Liver (tissue), 9 donors: Measurements from ENCODE around the gene CCDC71. TPM values are rescaled to one million over a fixed set of nuclear protein-coding genes. Genes with fewer than 3 reads are reported as not detected.
A peak's percentile ranks its signal among the peaks of the same experiment; 100 is the strongest.

ENCODE experiments used
- DNase-seq: peaks from one replicate; pipeline ENCODE4 v3.0.0-alpha.2; 2017; ENCODE audit warnings: low spot score
- H3K27ac ChIP-seq, 2 donors: one replicate each; pipeline ENCODE4 v1.7.0; 2013; ENCODE audit warnings: inconsistent platforms in 2 of 2, low read length in 2 of 2, control low read depth in 1 of 2, low read depth in 1 of 2, mild to moderate bottlenecking in 1 of 2
- H3K27me3 ChIP-seq, 4 donors: one replicate each; pipeline versions ENCODE4 v1.6.1 to v1.7.0; 2013; ENCODE audit warnings: low read length in 3 of 4, inconsistent platforms in 1 of 4, mild to moderate bottlenecking in 1 of 4, moderate library complexity in 1 of 4; ENCODE audit not compliant: control insufficient read depth in 4 of 4, insufficient read depth in 4 of 4
- H3K36me3 ChIP-seq, 4 donors: one replicate each; pipeline versions ENCODE4 v1.6.1 to v1.7.0; 2013; ENCODE audit warnings: low read length in 3 of 4, mild to moderate bottlenecking in 3 of 4, low read depth in 1 of 4, moderate library complexity in 1 of 4; ENCODE audit not compliant: control insufficient read depth in 4 of 4, insufficient read depth in 3 of 4
- H3K4me1 ChIP-seq, 4 donors: one replicate each; pipeline versions ENCODE4 v1.6.1 to v1.7.0; 2013; ENCODE audit warnings: low read length in 3 of 4, mild to moderate bottlenecking in 3 of 4, moderate library complexity in 1 of 4; ENCODE audit not compliant: control insufficient read depth in 4 of 4, insufficient read depth in 4 of 4
- H3K4me3 ChIP-seq, 3 donors: one replicate each; pipeline versions ENCODE4 v1.6.1 to v1.7.0; 2013; ENCODE audit warnings: low read length in 3 of 3, control low read depth in 1 of 3, low read depth in 1 of 3, mild to moderate bottlenecking in 1 of 3
- H3K9ac ChIP-seq, 2 donors: one replicate each; pipeline ENCODE4 v1.7.0; 2013; ENCODE audit warnings: low read length in 2 of 2, mild to moderate bottlenecking in 2 of 2, moderate library complexity in 2 of 2, control low read depth in 1 of 2, low read depth in 1 of 2
- H3K9me3 ChIP-seq, 4 donors: one replicate each; pipeline versions ENCODE4 v1.6.1 to v1.7.0; 2013; ENCODE audit warnings: low read length in 3 of 4; ENCODE audit not compliant: control insufficient read depth in 4 of 4
- ATF3 ChIP-seq: IDR thresholded peaks from 2 replicates; pipeline ENCODE4 v1.6.1; 2016; ENCODE audit warnings: antibody characterized with exemption
- FOXA1 ChIP-seq: IDR thresholded peaks from 2 replicates; pipeline ENCODE4 v1.6.1; 2016; ENCODE audit warnings: antibody characterized with exemption
- GABPA ChIP-seq, 2 donors: IDR thresholded peaks in 1 of 2; conservative IDR thresholded peaks in 1 of 2; 2 replicates each; pipeline ENCODE4 v1.6.1; 2016; ENCODE audit warnings: antibody characterized with exemption in 2 of 2, mild to moderate bottlenecking in 1 of 2, moderate library complexity in 1 of 2
- HNF4A ChIP-seq, 2 donors: conservative IDR thresholded peaks; 2 replicates each; pipeline ENCODE4 v1.6.1; 2016; ENCODE audit warnings: antibody characterized with exemption in 2 of 2, mild to moderate bottlenecking in 2 of 2
- HNF4G ChIP-seq: IDR thresholded peaks from 2 replicates; pipeline ENCODE4 v1.6.1; 2016; ENCODE audit warnings: antibody characterized with exemption
- JUND ChIP-seq, 2 donors: IDR thresholded peaks; 2 replicates each; pipeline ENCODE4 v1.6.1; 2016; ENCODE audit warnings: antibody characterized with exemption in 2 of 2
- NR2F2 ChIP-seq: IDR thresholded peaks from 2 replicates; pipeline ENCODE4 v1.6.1; 2016; ENCODE audit warnings: antibody characterized with exemption
- RAD21 ChIP-seq, 2 donors: IDR thresholded peaks; 2 replicates each; pipeline ENCODE4 v1.6.1; 2016; ENCODE audit warnings: antibody characterized with exemption in 2 of 2, mild to moderate bottlenecking in 2 of 2
- RXRA ChIP-seq, 2 donors: IDR thresholded peaks; 2 replicates each; pipeline ENCODE4 v1.6.1; 2017 to 2018; ENCODE audit warnings: antibody characterized with exemption in 2 of 2, mild to moderate bottlenecking in 1 of 2
- SP1 ChIP-seq: IDR thresholded peaks from 2 replicates; pipeline ENCODE4 v1.6.1; 2018; ENCODE audit warnings: antibody characterized with exemption, mild to moderate bottlenecking
- TAF1 ChIP-seq: conservative IDR thresholded peaks from 2 replicates; pipeline ENCODE4 v1.6.1; 2016; ENCODE audit warnings: antibody characterized with exemption, mild to moderate bottlenecking
- YY1 ChIP-seq: IDR thresholded peaks from 2 replicates; pipeline ENCODE4 v1.6.1; 2016; ENCODE audit warnings: antibody characterized with exemption, mild to moderate bottlenecking
- WGBS: extraction: QIAGEN DNeasy Blood & Tissue Kit; methylation state at CpG from one replicate; pipeline ENCODE4 v1.1.7; 2013; 5-methylcytosine and 5-hydroxymethylcytosine counted together
- polyA plus RNA-seq, 2 donors: library from polyadenylated mRNA; stranded (reverse) in 1 of 2; unstranded in 1 of 2; fragments of 200-250 nt in 1 of 2; fragments of >200 nt in 1 of 2; fragmentation: Nextera tagmentation in 1 of 2; extraction: Ambion mirVana in 1 of 2; gene quantifications; one replicate each; pipeline versions ENCODE4 v1.2.1 to v1.2.3, GENCODE V29; 2013 to 2015
- total RNA-seq, 2 donors: library from RNA; depleted of rRNA; stranded (reverse); fragments of >200 nt; gene quantifications; one replicate each; pipeline ENCODE4 v1.2.3, GENCODE V29; 2014
- TF ChIP-seq, protein P1 (sequence below): IDR thresholded peaks from 2 replicates; pipeline ENCODE4 v1.6.1; 2016; ENCODE audit warnings: antibody characterized with exemption, mild to moderate bottlenecking
- TF ChIP-seq, protein P2 (sequence below): fragments of 150-350 bp; IDR thresholded peaks from 2 replicates; pipeline ENCODE4 v1.5.1; 2017; ENCODE audit warnings: improper control_type of control experiment, low read depth, low read length; ENCODE audit not compliant: missing input control
- donor health status: healthy.
- donor health status: healthy.
- donor health status: healthy.
- donor health status: healthy.
- donor health status: healthy.

Gene CCDC71
- total and polyA plus RNA-seq, 4 donors: 1.1 to 10.7 (median 8.2) TPM

DNA sequence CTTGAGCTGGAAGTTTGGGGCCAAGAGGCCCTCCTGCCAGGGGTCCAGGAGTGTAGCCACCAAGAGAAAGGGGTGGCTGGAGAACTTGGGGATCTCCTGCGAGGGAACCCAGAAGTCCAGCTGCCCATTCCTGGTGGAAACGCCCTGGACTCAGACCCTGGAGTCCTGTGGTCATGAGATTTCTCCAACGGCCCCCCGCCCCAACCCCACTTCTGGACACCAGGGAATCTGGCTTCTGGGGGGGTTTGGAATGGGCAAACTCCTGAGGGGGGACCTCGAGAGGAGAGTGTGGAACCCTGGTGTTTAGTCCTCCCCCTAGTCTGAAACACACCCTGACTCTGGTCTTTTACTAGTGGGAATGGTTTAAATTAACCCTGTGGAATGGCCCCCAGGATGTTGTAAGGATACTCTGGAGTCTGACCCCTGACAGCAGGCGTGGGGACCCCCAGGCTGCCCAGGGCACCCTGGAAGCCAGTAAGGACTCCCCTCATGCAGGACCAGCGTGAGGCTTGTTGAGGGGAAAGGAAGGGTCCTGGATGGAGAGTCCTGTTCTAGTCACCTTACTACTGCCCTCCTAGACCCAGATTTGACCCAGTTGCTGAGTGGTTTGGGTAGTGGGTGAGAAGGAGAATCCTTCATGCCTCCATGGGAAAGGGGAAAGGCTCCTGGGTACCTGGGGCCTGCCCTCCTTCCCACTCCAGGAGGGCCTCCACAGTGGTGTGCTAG lies 5.8 kb upstream of the CCDC71 start:
- no peaks in the 10 kb centered on the region for H3K27me3 ChIP-seq
- peaks cover 0 to 17% (median 0%) of the 10 kb centered on the region in 4 donors for H3K36me3 ChIP-seq
- 34% methylated on average over 7 of the region's 7 CpGs for WGBS
- no peak for DNase-seq
- peak overlapping the region; percentile 73 to 82 for H3K27ac ChIP-seq
- H3K4me1 ChIP-seq: peaks cover 7 to 41% (median 28%) of the 10 kb centered on the region in 4 donors
- TF ChIP-seq NR2F2 (no peak), YY1 (no peak), HNF4G (no peak)
- peak overlapping the region; percentile 72 to 76 for H3K9ac ChIP-seq
- peak overlapping the region; percentile 59 to 77 (median 73) for H3K4me3 ChIP-seq
- no peaks in the 10 kb centered on the region for H3K9me3 ChIP-seq

GRCh38 chr3:49171119-49171774 lies 5.1 kb upstream of the CCDC71 start, which contains the start of gene KLHDC8B:
Gene KLHDC8B (plus strand): TSS chr3:49171598. CDS start chr3:49172770, 1,172 bp downstream.
- WGBS: 1% methylated on average over 57 of the region's 57 CpGs
- peaks cover 11 to 48% (median 34%) of the 10 kb centered on the region in 4 donors for H3K4me1 ChIP-seq

More at GRCh38 chr3:49171119-49171774, 5.1 kb upstream of the CCDC71 start, which contains the start of gene KLHDC8B:
- H3K9ac ChIP-seq: peak within 1 kb of the TSS; percentile 72 to 76
- no peaks in the 10 kb centered on the region for H3K9me3 ChIP-seq
- no peaks in the 10 kb centered on the region for H3K27me3 ChIP-seq
- TF ChIP-seq RXRA (IDR thresholded peaks at IDR 0.05): peak in 1 of 2 donors; percentile 39
- TF ChIP-seq, protein P1, sequence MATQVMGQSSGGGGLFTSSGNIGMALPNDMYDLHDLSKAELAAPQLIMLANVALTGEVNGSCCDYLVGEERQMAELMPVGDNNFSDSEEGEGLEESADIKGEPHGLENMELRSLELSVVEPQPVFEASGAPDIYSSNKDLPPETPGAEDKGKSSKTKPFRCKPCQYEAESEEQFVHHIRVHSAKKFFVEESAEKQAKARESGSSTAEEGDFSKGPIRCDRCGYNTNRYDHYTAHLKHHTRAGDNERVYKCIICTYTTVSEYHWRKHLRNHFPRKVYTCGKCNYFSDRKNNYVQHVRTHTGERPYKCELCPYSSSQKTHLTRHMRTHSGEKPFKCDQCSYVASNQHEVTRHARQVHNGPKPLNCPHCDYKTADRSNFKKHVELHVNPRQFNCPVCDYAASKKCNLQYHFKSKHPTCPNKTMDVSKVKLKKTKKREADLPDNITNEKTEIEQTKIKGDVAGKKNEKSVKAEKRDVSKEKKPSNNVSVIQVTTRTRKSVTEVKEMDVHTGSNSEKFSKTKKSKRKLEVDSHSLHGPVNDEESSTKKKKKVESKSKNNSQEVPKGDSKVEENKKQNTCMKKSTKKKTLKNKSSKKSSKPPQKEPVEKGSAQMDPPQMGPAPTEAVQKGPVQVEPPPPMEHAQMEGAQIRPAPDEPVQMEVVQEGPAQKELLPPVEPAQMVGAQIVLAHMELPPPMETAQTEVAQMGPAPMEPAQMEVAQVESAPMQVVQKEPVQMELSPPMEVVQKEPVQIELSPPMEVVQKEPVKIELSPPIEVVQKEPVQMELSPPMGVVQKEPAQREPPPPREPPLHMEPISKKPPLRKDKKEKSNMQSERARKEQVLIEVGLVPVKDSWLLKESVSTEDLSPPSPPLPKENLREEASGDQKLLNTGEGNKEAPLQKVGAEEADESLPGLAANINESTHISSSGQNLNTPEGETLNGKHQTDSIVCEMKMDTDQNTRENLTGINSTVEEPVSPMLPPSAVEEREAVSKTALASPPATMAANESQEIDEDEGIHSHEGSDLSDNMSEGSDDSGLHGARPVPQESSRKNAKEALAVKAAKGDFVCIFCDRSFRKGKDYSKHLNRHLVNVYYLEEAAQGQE: no peak
- TF ChIP-seq, protein P2, sequence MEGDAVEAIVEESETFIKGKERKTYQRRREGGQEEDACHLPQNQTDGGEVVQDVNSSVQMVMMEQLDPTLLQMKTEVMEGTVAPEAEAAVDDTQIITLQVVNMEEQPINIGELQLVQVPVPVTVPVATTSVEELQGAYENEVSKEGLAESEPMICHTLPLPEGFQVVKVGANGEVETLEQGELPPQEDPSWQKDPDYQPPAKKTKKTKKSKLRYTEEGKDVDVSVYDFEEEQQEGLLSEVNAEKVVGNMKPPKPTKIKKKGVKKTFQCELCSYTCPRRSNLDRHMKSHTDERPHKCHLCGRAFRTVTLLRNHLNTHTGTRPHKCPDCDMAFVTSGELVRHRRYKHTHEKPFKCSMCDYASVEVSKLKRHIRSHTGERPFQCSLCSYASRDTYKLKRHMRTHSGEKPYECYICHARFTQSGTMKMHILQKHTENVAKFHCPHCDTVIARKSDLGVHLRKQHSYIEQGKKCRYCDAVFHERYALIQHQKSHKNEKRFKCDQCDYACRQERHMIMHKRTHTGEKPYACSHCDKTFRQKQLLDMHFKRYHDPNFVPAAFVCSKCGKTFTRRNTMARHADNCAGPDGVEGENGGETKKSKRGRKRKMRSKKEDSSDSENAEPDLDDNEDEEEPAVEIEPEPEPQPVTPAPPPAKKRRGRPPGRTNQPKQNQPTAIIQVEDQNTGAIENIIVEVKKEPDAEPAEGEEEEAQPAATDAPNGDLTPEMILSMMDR: peak; percentile 77
- TF ChIP-seq ATF3: no peak
- no peak for TF ChIP-seq JUND (IDR thresholded peaks at IDR 0.05)
- TF ChIP-seq TAF1: no peak
- TF ChIP-seq FOXA1: no peak
- peak; percentile 77 to 79 for TF ChIP-seq RAD21 (IDR thresholded peaks at IDR 0.05)
- peak in 1 of 2 donors; percentile 31 for TF ChIP-seq HNF4A (conservative IDR thresholded peaks at IDR 0.05)
- TF ChIP-seq HNF4G: no peak
- TF ChIP-seq SP1: peak; percentile 41
- TF ChIP-seq GABPA (IDR thresholded peaks at IDR 0.05 in 1 of 2, conservative IDR thresholded peaks at IDR 0.05 in 1 of 2): peak in 1 of 2 donors; percentile 59
- peaks cover 0 to 13% (median 0%) of the 10 kb centered on the region in 4 donors for H3K36me3 ChIP-seq
- peak; percentile 94 for DNase-seq
- peak within 1 kb of the TSS; percentile 73 to 82 for H3K27ac ChIP-seq
- peak within 1 kb of the TSS; percentile 59 to 77 (median 73) for H3K4me3 ChIP-seq
